GM03348 (cell line): ENCODE results near the gene TYRO3.
A peak's percentile ranks its signal among the peaks of the same experiment; 100 is the strongest.

Experiments used
- DNase-seq: peaks from one replicate; pipeline ENCODE4 v3.0.0; 2012; ENCODE audit warnings: low spot score

Gene TYRO3

DNA sequence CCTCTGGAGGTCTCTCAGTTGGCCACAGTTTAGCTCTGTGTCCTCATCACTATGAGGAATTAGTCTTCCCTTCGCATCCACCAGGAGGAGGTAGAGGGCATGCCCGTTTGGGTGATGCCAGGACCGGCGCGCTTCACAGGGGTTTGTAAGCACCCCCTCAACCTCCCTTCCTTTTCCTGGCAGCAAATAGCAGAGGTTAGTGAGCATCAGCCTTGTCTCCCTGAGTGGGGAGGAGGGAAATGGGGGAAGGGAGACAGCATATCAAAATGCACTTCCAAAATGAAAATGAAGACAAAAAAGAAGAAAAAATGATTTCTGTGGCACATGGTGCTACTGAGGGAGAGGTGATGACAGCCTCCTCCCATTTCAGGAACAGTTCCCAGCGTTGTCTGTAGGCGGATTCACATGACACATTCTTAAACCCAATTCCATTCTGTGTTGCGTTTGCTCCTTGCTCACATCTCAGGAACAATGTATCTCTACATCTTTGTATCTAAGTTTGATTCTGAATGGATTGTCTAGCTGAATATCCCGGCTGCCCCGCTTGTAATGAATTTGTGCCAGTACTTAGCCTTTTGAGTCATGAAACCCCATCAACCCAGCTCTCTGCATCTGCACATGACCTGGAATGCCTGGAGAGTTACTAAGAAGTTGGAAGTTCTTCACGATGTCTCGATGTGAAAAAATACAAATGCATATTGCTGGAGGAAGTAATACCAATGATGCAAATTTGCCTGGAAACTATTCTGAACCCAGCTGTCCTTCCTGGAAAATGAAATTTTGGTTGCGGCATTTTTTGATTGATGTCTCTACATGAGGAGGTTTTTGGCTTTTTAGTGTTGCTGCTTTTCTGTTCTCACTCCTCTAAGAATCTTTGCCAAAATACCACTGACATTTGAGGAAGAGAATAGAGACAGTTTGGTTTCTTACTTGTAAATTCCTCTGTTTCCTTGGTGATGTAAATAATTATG lies 45.2 kb downstream of the TYRO3 start:
- DNase-seq = peak; percentile 85

GRCh38 chr15:41605566-41605965 lies 46.6 kb downstream of the TYRO3 start:
- peak; percentile 52 for DNase-seq

DNA sequence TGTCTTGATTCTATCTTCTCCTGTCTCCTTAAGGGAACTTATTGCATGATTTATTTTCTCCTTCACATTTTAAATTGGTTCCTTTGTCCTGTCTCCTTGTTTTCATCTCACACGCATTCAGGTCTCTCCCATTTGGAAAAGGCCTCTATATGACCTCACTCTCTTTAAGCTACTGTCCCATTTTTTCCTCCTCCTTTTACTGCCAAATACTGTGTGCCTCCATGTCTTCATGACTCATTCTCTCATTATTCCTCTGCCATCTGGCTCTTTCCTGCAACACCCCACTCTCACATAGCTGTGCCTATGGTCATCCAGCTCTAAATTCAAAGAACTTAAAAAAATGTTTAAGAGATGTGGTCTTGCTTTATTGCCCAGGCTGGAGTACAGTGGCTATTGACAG lies 48.0 kb downstream of the TYRO3 start:
- DNase-seq = peak; percentile 91

GRCh38 chr15:41609123-41609522 lies 50.1 kb downstream of the TYRO3 start:
- DNase-seq = no peak

- DNase-seq = no peak
Observed at GRCh38 chr15:41610048-41610447, 51.0 kb downstream of the TYRO3 start.

DNA sequence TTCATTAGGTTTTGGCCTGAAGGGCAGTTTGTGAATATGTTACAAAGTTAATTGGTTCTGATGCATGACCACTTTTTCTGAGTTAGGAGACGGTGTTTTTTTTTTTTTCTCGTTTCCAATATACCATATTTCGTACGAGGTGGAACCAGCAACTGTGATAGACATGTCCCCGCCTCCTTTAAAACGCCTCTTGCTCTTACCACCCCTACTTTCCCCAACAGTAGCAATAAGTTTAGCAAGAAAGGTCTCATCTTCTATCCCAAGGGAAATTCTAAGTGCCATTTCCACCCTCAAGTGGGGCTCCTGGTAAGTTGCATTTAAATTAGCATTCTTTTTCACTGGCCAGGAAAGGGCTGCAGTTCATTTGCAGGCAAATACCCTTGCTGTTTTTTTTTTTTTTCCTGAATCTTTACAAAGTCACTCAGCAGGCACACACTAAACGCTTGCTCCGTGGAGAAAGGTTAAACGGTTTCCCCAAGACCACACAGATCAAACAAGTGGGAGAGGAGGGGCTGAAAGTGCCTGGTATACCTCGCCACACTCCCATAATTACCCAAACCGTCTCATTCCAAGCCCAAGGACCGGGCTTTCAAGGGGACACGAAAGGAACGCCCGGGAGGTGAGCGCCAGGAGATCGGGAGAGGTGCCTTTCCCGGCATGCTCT lies 61.7 kb downstream of the TYRO3 start:
- DNase-seq = no peak

DNA sequence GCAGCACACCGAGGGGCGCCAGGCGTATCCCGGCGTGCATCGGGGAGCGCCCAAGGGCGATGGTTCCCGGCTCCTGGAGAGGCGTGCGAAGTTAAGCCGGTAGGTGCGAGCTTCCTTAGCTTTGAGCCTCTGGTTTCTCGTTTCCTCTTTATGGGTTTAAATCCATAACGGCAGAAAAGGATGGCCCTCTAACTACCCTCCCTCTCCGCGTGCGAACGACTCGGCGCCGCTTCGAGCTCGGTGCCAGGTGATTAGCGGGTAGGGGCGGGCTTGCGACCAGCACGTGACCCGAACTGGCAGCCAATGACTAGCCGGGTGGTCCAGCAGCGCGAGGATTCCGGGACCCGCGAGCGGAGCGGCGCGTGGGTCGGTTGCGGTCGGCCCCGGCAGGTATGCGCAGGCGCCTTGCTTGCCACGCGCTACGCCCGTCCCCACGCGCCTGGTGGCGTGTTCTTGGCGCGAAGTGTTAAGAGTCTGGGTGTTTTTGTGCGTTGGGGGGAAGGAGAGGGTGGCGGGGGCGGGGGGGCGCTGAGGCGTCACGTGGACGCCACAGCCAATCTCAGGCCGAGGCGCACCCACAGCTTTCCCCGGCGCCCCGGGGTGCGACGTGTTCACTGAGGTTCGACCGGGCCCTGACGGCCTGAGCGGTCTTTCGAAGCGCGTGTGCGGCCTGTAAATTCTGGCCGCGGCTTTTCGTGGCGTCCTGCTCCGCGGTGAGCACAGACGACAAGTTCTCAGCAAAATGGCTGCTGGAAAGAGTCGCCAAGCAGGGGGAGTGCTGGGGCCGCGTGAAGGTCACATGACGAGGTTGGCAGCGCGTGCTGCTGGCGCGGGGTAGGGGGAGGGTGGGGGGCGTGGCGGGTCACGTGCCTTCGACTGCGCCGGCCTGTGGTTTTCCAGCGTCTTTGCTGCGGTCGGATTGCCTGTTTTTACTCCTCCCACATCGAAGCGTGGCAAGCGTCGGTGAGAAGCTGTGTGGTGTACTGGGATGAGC lies 62.5 kb downstream of the TYRO3 start:
- peak; percentile 86 for DNase-seq

DNA sequence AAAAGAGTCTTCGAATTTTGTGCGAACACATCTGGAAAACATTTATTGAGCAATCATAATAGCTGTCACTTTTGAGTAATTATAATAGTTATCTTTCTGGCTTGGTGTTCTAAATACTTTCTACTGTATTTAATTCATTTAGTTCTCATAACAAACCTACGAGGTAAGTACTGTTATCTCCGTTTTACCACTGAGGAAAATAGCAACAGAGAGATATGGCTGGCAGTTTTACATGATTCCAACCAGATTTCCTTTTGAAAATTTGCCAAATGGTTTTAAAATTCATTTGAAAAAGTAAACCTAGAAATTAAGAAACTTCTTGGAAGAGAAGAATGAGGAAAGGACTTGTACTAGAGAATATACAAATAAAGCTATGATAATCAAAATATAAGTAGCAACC lies 63.9 kb downstream of the TYRO3 start:
- no peak for DNase-seq

DNA sequence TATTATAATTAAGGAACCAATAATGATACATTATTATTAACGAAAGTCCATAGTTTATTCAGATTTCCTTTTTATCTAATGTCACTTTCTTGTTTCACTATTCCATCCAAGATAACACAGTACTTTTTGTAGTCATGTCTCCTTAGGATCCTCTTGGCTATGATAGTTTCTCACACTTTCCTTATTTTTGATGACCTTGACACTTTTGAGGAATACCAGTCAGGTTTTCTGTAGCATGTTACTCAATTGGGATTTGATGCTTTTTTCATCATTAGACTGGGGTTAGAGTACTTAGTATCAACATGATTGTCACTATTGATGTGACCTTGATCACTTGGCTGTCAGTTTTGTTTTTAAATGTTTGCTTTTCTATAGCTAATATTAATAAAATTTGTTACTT lies 68.2 kb downstream of the TYRO3 start:
- DNase-seq = no peak

GRCh38 chr15:41629463-41629862 lies 70.5 kb downstream of the TYRO3 start:
- DNase-seq = no peak

- no peak for DNase-seq
Observed at GRCh38 chr15:41629883-41630282, 70.9 kb downstream of the TYRO3 start.

DNA sequence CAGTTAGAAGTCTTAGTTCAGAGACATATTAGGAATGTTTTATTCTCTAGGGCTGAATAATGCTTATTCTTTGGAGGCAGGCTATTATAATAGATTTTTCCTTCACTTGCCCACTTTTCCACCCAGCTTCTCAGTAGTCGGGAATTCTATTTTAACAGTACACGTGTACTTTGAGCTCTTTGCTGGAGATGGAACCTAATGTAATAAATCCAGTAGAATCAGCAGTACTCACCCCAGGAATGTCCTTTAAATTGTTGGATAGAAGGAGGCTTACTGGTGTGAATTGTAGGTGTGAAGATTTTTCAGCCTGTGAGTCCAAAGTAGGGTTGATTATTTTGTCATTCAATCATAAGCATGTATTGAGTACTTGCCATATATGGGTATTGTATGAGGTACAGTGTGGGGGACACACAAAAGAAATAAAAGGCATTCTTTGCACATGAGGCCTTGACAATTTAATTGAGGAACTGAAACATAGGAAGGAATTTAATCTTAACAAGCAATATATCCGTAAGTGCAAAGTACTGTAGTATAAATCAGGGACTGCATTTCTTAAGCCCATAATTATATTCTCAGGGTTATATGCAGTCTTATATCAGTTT lies 71.7 kb downstream of the TYRO3 start:
- no peak for DNase-seq

DNA sequence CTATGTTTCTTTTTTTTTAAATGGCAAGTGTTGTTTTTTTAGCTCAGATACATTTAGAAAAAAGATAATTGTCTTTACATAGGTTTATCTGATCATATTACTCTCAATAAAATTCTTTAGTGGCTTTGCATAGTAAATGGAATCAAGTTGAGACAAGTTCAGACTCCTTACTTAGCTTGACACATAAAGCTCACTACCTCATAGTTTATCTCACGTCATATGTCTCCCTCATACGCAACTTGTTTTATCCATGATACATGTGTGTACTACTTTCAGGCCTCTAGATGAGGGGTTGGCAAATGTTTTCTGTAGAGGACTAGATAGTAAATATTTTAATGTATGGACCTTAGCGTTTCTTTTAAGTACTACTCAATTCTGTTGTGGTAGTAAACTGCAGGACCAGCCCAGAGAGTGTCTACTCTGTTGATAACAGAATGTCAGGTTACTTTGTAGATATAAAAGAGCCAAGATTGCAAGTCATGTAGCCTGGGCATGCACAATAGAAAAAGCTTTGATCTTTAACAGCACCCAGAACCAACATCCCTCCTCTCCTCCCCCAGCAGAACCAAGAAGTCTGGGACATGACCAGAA lies 73.0 kb downstream of the TYRO3 start:
- DNase-seq = no peak
